H4 (cell line): ENCODE results near the gene SSR2. TPM values are rescaled to one million over a fixed set of nuclear protein-coding genes. Genes with fewer than 3 reads are reported as not detected.

Experiments
- DNase-seq: peaks from one replicate; pipeline ENCODE4 v3.0.0-alpha.2; 2015; ENCODE audit warnings: low spot score
- total RNA-seq: library from RNA; depleted of rRNA; stranded (reverse); fragments of >200 nt; shearing (Covaris generic); gene quantifications from 2 replicates; pipeline ENCODE4 v1.2.3, GENCODE V29; 2014; rRNA removed

Gene SSR2
- total RNA-seq: 874 and 1,103 TPM in 2 replicates

GRCh38 chr1:156020293-156021092, at the start of gene SSR2:
TSS of gene SSR2 (minus strand) at chr1:156020951. CDS start at chr1:156020167, 784 bp downstream.
- DNase-seq: peak; percentile 90

GRCh38 chr1:156070548-156070947, 49.8 kb upstream of the SSR2 start:
- no peak for DNase-seq

- no peak for DNase-seq
These were observed 49.0 kb upstream of the SSR2 start for GRCh38 chr1:156069490-156070455.

GRCh38 chr1:156067262-156067661, 46.5 kb upstream of the SSR2 start:
- no peak for DNase-seq

- DNase-seq: no peak
These were observed 45.1 kb upstream of the SSR2 start for GRCh38 chr1:156065871-156066270.

- no peak for DNase-seq
These were observed 44.5 kb upstream of the SSR2 start for GRCh38 chr1:156065212-156065611.

- no peak for DNase-seq
These were observed 43.9 kb upstream of the SSR2 start for GRCh38 chr1:156064615-156065014.

- DNase-seq: peak; percentile 57
These were observed 43.2 kb upstream of the SSR2 start for GRCh38 chr1:156063997-156064285.

- no peak for DNase-seq
These were observed 41.4 kb upstream of the SSR2 start for GRCh38 chr1:156062189-156062588.

GRCh38 chr1:156060937-156061636, 40.3 kb upstream of the SSR2 start, which contains the start of gene RAB25:
TSS of gene RAB25 (plus strand) at chr1:156061160. CDS start at chr1:156061401, 241 bp downstream.
- no peak for DNase-seq

- no peak for DNase-seq
These were observed 35.6 kb upstream of the SSR2 start for GRCh38 chr1:156056326-156056849.

GRCh38 chr1:156055281-156056048, 34.7 kb upstream of the SSR2 start:
- no peak for DNase-seq

- peak; percentile 96 for DNase-seq
These were observed 33.9 kb upstream of the SSR2 start, which contains the start of gene LAMTOR2 for GRCh38 chr1:156054500-156055280. TSS of gene LAMTOR2 (plus strand) at chr1:156054782. CDS start at chr1:156054890, 108 bp downstream.

- DNase-seq: peak; percentile 72
These were observed 33.2 kb upstream of the SSR2 start, which contains the start of gene UBQLN4 for GRCh38 chr1:156053768-156054499. TSS of gene UBQLN4 (minus strand) at chr1:156053798. CDS start at chr1:156053701, 97 bp downstream.

GRCh38 chr1:156052862-156053767, 32.4 kb upstream of the SSR2 start:
- peak; percentile 68 for DNase-seq

- DNase-seq: no peak
These were observed 30.4 kb upstream of the SSR2 start for GRCh38 chr1:156051011-156051725.

- no peak for DNase-seq
These were observed 29.6 kb upstream of the SSR2 start for GRCh38 chr1:156050376-156050775.
